ENCODE data around the gene IL25.
"Not testable (repeated sequence)": the region's sequence is repeated elsewhere in the genome, so short reads cannot be mapped to it uniquely, and the experiment has no call there.

Gene IL25

DNA sequence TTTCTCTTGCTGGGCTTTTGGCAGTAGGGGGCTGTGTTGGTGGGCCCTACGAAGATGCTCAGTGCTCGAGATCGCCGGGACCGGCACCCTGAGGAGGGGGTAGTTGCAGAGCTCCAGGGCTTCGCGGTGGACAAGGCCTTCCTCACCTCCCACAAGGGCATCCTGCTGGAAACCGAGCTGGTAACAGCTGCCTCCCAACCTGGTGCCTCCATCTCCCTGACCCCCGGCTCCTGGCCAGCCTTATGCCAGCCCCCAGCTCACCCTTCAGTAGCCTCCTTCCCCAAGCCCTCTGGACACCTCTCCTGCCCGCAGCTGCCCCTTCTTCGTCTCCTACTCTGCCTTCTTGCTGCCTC, 4.6 kb downstream of the IL25 start:
- DNase-seq: no peak

DNA sequence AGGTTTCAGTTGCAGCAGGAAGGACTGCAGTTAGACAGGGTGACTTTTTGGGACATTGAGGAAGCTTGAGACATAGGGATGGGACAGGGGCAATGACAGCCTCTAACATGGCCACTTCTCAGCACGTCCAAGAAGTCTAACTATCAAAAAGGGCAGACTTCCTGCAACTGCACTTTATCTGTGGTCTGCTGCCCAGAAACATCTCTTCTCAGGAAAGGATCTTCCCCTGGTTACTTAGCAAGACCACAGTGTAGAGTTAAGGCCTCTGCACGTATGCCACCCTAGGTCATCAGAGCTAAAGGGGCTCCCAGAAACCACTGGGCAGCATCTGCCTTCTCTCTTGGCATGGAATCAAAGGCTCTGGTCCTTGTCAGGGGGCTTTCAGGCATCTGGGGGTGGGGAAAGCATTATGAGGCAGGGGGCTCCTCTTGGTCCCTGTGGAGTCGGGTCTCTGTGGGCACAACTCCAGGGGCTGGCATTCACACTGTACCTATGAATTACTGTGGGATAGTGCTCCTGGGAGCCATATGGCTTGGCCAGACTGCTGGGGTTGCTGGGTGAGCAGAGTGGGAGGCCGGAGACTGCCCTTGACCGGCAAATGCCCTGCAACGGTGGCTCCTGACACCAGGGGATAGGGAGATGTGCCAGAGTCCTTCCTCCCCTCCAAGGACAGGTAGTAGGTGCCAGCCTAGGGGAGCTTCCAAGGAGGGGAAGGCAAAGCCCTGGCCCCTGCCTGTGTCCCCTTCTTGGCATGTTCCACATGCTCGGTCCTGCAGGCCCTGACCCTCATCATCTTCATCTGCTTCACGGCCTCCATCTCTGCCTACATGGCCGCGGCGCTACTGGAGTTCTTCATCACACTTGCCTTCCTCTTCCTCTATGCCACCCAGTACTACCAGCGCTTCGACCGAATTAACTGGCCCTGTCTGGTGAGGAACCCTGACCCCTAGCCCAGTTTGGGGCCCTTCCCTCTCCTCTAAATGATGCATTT, 5.3 kb downstream of the IL25 start:
- peak; percentile 67 for DNase-seq

DNA sequence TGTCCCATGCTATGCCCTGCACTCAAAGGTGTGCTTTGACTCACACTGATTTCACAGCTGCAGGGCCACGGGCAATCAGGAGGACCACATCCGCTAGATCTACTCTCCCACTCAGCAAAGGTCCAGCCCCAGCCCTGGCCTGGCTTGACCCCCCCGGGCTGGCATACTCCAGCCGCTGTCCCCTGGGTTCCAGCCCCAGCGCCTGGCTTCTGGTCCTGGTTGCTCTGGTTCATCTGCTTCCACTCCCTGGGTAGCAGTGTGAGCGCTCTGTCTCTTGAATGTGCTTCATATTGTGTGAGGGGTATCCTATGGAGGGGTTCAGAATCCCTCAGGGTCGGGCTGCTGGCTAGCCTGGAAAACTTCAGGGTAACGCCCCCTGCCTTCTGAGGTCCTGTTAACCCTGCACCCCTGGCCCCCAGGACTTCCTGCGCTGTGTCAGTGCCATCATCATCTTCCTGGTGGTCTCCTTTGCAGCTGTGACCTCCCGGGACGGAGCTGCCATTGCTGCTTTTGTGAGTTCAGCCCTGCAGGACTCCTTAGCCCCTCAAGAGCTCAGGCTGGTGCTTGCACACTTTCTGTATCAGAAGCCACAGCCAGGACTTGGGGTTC, 6.1 kb downstream of the IL25 start:
- no peak for DNase-seq

DNA sequence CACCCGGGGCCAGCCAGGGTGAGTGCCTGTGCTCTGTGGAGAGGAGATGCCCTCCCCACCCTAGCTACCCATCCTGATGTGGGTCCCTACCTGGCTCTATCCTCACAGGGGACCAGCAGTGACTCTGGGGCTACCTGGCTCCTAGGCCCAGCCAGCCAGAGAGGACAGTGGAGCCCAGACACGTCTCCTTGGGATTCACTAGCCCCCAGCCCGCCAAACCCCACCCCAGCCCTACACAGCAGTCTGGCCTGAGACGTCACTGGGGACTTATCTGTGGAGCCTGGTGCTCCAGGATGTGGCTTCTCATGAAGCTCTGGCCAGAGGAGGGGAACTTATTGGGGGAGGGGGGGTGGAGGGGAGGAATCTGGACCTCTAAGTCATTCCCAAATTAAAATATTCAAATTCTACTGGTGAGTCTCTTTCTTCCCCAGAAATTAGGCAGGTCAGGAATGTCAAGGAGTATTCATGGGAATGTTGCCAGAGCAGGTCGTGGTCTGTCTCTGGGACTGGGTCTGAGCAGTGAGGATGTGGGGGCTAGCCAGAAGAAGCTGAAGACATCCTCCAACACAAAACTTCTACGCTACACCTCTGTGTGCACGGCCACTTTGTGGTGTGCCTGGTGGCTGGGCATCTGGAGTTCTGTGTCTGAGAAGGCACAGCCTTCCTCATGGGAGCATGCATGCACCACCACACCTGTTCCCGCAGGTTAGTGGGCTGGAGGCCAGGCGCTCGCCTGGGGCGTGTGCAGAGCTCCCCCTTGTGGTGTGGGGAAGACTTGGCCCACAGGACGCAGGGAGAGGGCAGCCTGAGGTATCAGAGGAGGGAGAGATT, 7.0 kb downstream of the IL25 start:
- DNase-seq: peak; percentile 71

DNA sequence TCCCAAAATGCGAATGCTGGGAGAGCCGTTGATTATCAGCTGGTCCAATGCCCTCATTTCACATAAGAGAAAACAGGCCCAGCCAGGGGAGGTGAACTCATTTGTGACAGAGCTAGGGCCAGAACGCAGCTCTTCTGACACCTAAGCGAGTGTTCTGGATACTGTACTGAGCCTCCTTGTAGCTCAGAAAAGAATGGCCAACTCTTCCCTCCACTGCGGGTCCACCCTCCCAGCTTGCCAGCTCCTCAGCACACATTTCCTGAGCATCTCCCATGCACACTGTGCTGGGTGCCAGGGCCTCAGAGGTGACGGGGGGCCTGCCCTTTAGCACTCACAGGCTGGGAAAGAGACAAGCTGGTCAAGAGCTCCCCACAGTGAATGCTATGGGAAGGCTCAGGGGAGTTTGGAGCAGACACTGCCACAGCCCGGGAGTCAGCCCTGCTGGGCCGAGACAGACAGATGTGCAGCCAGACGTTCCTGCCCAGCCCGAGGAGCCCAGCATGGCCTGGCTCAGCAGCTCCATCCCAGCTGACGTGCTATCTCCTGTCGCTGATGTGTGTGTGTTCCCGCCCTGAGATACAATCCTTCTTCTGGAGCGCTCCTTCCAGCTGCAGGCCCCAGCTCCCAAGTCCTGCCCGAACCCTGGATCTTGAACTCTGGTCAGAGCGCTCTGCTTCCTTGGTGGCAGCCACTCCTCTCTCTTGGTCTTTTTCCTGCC, 7.7 kb downstream of the IL25 start:
- no peak for DNase-seq

DNA sequence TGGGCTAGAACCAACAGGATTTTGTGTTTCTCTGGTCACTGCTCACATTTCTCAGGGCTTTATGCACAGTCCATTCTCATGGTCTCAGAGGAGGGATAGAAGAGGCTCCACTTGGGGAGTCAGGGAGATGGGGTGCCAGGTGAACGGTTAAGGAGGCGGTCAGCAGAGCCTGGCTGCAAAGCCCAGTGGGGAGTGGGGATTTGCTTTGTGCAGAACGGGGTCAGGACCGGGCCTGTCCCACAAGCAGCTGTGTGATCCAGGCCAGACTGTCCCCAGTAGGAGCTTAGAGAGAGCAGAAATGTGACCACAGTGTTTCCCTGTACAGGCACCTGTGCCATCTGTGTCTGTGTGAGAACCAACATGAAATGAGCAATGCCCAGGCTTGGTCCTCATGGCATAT, 8.4 kb downstream of the IL25 start:
- DNase-seq: no peak

DNA sequence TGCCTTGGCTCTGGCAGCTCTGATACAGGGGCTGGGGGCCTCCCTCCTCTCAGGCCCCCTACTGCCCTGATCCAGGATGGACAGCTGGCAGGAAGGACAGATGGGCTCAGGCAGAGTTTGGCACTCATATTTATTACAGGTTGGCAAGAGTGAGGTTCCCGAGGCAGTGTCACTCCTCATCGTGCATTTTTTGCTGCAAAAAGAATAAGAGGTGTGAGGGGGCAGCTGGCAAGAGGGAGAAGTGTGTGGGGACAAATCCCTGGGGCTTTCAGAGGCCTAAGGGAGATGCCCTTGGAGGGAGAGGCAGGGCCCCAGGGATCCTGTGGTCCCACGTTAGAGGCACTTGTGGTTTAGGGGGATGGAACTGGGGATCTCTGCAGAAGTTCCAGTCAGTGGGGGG, 9.3 kb downstream of the IL25 start:
- DNase-seq: no peak

DNA sequence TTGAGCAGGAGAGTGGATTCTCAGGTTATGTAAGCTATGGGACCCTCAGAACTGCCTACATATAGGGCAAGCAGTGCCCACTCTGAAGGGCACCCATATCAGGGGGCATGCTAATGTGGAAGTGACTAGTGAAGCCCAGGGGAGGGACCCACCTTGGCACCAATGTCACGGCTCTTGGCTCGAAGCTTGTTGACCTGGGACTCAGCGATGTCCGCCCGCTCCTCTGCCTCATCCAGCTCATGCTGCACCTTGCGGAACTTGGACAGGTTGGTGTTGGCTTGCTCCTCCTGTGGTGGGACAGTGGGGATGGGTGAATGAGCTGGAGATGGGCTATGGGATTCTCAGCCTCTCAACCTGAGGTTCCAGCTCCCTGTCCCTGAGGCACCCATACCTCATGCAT, 9.7 kb downstream of the IL25 start:
- no peak for DNase-seq

DNA sequence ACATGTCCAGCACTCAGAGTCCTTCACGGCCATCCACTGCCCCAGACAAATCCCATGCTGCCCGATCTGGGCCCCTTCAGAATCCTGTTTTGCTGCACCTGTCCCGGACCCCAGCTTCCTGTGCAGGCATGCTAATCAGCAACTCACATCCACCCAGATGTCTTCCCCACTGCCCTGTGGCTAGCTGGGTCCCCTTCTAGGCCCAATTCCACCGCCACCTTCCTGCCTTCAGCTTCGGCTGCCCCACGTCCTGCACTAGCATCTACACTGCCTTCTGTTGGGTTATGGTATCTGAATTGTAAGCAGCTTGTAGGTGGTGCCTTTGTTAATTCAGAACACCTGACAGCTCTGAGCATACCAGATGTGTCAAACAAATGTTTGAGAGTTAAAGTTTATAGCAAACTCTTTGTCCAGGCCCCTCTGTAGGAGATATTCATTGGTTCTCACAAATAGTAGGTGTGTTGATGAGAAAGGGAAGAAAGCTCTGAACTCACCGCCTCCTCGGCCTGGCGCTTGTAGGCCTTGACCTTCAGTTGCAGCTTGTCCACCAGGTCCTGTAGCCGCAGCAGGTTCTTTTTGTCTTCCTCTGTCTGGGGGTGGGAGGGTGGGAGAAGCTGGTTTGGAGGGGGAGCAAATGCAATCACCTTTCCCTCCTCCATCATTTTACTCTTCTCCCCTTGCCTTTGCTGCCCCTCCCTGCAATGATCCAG, 10.3 kb downstream of the IL25 start:
- DNase-seq: no peak

DNA sequence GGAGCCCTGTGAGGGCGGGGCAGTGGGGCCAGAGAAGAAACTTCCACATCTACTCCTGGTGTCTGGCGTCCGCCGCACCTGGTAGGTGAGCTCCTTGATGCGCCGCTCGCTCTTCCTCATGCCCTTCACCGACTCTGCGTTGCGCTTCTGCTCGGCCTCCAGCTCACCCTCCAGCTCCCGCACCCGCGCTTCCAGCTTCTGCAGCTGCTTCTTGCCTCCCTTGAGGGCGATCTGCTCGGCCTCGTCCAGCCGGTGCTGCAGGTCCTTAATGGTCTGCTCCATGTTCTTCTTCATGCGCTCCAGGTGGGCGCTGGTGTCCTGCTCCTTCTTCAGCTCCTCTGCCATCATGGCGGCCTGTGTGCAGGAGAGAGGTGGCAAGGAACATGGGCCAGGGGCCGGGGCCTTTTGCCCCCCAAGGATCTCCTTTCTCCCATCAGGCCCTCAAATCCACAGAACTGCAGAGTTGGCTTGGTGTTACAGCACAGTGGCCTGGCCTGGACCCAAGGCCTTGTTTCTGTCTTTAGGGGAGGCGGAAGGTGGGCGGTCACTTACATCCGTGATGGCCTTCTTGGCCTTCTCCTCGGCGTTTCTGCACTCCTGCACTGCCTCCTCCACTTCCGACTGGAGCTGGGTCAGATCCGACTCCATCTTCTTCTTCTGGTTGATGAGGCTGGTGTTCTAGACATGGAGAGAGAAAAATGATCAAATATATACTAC, 11.9 kb downstream of the IL25 start:
- no peak for DNase-seq

DNA sequence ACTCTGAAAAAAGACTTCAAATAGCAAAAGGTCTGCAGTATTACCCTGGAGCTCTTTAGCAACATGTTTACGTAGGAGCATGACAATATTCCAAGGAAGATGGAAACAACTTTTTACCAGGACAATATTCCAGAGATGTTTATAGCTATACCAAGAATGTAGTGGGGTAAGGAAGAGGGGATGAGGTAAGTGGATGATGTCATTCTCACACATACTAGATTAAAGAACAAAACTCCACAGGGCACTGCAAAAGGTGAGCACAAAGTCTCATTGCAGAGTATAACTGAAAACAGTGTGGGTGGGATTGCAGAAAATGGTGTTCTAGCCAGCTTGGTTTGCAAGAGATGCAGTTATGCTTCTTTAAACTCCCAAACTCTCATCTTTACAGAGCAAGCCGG, 12.6 kb downstream of the IL25 start:
- no peak for DNase-seq

DNA sequence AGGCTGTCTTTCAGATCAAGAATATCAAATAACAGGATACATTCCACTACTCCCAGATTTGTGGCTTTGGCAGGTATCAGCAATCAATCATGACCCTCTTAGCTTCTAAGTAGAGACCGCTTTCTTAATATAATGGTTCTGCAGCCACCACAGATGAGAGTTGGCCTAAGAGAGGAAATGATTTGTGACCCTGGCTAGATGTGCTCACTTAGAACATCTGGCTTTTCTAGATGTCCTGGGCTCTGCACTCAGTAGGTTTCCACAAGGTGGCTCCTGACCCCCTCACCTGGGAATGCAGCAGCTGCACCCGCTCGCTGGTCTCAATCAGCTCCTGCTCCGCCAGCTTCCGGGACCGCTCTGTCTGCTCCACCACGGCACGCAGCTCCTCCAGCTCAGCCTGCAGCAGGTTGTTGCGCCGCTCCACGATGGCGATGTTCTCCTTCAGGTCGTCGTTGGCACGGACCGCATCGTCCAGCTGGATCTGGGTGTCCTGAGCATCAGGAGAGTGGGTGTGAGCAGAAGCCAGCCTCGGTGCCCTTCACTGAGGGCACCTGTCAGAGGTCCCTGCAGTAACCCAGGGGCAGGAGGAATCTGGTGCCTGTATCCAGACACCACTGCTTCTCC, 13.1 kb downstream of the IL25 start:
- DNase-seq: no peak

DNA sequence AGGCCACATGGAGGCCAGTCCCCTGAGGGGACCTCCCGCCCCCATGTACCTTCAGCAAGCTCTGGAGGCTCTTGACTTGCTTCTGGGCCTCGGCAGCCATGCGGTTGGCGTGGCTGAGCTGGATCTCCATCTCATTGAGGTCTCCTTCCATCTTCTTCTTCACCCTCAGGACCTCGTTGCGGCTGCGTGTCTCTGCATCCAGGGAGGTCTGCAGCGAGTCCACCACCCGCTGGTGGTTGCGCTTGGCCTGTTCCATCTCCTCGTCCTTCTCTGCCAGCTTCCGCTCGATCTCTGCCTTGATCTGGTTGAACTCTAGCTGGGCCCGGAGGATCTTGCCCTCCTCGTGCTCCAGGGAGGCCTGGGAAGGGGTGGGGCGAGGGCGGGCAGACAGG, 13.7 kb downstream of the IL25 start:
- DNase-seq: not testable (repeated sequence)

DNA sequence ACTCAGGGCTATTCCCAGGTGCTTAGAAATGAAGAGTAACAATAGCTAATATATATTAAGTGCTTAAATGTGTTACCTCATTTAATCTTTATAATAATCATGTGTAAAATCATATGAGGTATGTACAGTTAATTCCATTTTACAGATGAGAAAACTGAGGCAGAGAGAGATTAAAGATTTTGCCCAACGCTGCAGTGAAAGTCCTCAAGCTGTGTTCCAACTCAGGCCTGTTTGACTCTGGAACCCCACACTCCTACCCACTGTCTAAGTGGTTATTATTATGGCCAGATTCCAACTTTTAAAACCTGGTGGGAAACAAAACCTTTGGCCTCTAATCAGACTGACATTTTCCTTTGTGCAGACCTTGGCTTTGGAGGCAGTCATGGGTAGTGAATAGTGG, 14.4 kb downstream of the IL25 start:
- DNase-seq: no peak

DNA sequence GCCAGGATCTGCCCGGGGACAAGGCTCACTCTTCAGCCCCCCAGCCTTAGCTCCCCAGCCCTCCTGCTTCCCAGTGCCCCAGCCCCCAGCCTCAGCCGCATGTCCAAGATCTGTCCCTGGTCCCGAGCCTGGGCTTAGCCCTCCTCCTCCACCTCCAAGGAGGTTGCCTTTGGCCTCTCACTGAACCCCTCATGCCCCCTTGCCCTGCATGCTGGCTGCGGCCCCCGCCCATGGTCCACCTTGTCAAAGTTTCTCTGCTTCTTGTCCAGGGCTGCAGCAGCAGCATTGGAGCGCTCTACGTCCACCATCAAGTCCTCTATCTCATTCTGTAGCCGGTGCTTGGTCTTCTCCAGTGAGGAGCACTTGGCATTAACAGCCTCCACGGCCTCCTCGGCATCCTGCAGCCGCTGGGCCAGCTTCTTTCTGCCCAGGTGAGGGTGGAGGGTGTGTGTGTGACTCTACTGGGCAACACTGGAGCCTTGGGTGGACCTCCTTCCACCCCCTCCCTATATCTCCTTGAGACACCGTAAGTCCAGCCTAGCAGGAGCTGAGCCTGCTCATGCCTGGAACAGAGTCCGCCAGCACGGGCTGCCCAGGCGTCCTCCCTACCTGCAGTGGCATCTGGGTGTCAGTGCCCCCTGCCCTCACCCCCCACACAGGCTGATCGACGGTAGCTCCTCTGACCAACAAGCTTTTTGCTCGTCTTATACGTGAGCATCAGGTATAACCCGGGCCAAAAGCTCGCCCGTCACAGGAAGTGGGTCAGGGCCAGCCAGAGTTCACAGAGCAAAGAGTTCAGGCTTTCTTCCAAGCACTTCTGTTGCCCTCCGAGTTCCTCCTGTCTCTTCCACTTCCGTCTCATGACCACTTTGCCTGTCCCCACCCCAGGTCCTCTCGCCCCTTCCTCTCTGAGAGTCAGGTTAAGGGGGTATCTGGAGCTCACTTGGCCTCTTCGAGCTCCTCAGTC, 15.6 kb downstream of the IL25 start:
- no peak for DNase-seq

DNA sequence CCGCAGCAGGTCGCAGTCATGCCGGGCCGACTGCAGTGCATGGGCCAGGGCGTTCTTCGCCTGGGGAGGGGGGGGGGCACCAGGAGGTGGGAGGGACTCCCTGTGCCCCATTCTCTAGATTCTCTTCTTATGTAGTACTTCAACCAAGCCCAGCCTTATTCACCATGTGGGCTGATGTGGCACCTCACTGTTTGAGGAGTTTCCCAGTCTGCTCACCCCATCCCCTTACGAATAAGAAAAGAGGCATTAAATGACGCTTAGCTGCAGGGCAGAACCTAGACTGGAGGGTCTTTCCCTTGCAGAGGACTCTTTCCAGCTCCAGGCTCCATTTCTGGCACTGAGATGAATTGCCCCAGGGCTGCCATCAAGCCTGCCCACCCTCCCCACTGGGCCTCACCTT, 16.4 kb downstream of the IL25 start:
- DNase-seq: no peak

DNA sequence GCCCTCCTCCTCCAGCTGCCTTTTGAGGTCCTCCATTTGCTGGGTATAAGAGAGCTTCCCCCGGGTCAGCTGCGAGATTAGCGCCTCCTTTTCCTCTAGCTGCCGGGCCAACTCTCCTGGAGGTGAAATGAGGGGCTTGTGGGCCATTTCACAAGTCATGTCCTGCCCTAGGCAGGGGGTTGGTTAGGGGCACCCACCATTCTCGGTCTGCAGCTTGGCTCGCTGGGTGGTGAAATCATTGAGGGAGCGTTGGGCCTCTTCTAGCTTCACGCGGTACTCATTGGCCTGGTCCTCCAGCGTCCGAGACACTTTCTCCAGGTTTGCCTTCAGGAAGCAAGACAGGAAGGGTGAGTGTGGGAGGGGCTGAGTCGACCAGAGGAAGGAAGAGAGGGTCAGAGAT, 16.8 kb downstream of the IL25 start:
- no peak for DNase-seq

DNA sequence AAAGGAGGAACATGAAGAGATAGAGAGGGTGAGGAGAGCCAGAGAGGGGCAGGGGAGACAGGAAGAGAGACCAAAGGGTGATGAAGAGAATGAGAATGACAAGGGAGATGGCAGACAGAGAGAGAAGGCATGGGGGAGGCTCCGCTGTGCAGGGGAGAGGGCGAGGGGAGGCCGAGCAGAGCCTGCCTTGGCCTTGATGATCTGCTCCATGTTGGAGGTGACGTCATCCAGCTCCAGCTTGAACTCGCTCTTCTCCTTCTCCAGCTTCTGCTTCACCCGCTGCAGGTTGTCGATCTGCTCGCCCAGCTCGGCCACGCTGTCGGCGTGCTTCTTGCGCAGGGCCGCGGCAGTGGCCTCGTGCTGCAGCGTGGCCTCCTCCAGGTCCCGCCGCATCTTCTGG, 17.3 kb downstream of the IL25 start:
- not testable (repeated sequence) for DNase-seq

DNA sequence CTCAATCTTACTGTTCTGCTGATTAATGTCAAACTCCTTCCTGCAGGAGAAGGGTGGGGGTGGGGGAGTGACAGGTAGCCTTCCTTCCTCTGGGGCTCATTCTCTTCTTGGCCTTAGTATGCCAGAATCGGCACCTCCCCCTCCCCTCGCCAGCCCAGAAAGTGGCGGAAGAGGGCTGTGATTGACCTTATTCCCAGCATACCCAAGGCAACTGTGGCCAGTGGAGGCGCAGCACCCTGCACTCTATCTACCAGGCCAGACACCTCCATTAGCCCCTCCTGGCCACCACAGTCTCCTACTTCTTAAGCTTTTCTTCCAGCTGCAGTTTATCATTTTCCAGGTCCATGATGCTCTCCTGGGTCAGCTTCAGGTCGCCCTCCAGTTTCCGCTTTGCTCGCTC, 20.0 kb downstream of the IL25 start:
- DNase-seq: no peak

DNA sequence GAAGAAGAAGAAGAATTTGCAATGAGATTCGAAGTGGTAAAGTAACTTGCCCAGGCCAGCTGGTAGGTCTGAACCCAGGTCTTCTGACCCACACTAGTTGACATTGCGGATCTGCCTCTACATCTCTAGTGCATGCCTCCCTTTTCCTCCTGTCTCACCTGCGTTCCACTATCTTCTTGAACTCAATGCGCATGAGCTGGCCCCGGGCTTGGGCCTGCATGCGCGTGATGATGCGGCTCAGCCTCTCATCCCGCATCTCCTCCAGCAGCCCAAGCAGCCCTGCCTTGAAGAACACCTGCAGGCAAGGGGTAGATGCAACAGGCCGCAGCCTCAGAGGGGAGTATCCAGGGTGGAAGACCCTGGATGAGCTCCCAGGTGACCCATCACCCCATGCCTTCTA, 23.5 kb downstream of the IL25 start:
- no peak for DNase-seq
